Stimulated activated effector memory CD8-positive, alpha-beta T cell treated with anti-CD3 and anti-CD28 coated beads, Interleukin-12 subunit alpha, Interleukin-12 subunit beta, amount 100 ng/mL, for 72 hours (primary cell): ENCODE measurements around the gene NGEF.

Experiments used
- ATAC-seq: fragments of 150-1000 bp; cut with Tn5 transposase; 2 replicates; pipeline ENCODE4 v1.10.0; 2021
- DNase-seq, 2 donors: peaks; one replicate each; pipeline ENCODE4 v3.0.0; 2021 to 2022; ENCODE audit warnings: low spot score in 2 of 2
- H3K27ac Mint-ChIP-seq: one replicate; pipeline ENCODE4 v1.8.0; 2022; ENCODE audit warnings: mild to moderate bottlenecking, mixed read lengths
- H3K36me3 Mint-ChIP-seq: one replicate; pipeline ENCODE4 v1.8.0; 2022; ENCODE audit warnings: mild to moderate bottlenecking, mixed read lengths
- H3K4me1 Mint-ChIP-seq: one replicate; pipeline ENCODE4 v1.8.0; 2022; ENCODE audit warnings: mixed read lengths
- H3K4me3 Mint-ChIP-seq: one replicate; pipeline ENCODE4 v1.8.0; 2022; ENCODE audit warnings: mild to moderate bottlenecking, mixed read lengths
- H3K9me3 Mint-ChIP-seq: one replicate; pipeline ENCODE4 v1.8.0; 2022; ENCODE audit warnings: mixed read lengths

NGEF gene

GRCh38 chr2:232888099-232888836 is 124.8 kb downstream of the NGEF start:
- Mint-ChIP-seq H3K27ac (no peak overlapping the region), H3K4me3 (no peak overlapping the region), H3K4me1 (peaks cover 14% of the 10 kb centered on the region), H3K36me3 (no peaks in the 10 kb centered on the region), H3K9me3 (no peaks in the 10 kb centered on the region)
- no peak for ATAC-seq
- DNase-seq, result no peak

- no peaks in the 10 kb centered on the region for H3K36me3 Mint-ChIP-seq
- no peak overlapping the region for H3K4me3 Mint-ChIP-seq
- no peak overlapping the region for H3K27ac Mint-ChIP-seq
- no peak for ATAC-seq
- peaks cover 14% of the 10 kb centered on the region for H3K4me1 Mint-ChIP-seq
- H3K9me3 Mint-ChIP-seq, result no peaks in the 10 kb centered on the region
- no peak for DNase-seq
Measured at GRCh38 chr2:232887171-232887850, 125.7 kb downstream of the NGEF start.

DNA sequence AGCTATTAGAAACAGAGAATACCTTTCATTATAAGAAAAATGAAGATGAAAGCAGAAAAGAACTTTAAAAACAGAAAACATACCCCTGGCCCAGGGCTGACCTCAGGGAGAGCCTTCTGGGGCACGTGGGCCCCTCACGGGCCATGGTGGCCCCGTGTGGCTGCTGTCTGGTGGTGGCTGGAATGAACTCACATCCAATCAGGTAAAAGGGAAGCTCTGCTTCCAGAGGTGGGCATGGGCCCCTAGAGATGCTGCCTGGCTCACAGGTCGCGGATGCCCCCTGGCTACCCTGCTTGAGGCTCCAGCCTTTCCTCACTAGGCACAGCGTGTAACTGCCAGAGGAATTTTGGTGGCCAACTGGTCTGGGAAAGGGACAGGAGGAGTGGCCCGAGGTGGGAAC is 126.4 kb downstream of the NGEF start:
- H3K9me3 Mint-ChIP-seq, result no peaks in the 10 kb centered on the region
- no peak overlapping the region for H3K27ac Mint-ChIP-seq
- H3K4me3 Mint-ChIP-seq, result no peak overlapping the region
- DNase-seq, result no peak
- H3K4me1 Mint-ChIP-seq, result peaks cover 14% of the 10 kb centered on the region
- no peaks in the 10 kb centered on the region for H3K36me3 Mint-ChIP-seq
- ATAC-seq, result no peak

- ATAC-seq (no peak), DNase-seq (no peak)
- H3K4me3 Mint-ChIP-seq, result no peak overlapping the region
- no peaks in the 10 kb centered on the region for H3K9me3 Mint-ChIP-seq
- peaks cover 14% of the 10 kb centered on the region for H3K4me1 Mint-ChIP-seq
- H3K36me3 Mint-ChIP-seq, result no peaks in the 10 kb centered on the region
- no peak overlapping the region for H3K27ac Mint-ChIP-seq
Measured at GRCh38 chr2:232886176-232886575, 126.9 kb downstream of the NGEF start.

- Mint-ChIP-seq H3K36me3 (no peaks in the 10 kb centered on the region), H3K4me3 (no peak overlapping the region), H3K9me3 (no peaks in the 10 kb centered on the region), H3K4me1 (peaks cover 9% of the 10 kb centered on the region), H3K27ac (no peak overlapping the region)
- no peak for DNase-seq
- ATAC-seq, result no peak
Measured at GRCh38 chr2:232885264-232885961, 127.6 kb downstream of the NGEF start.

DNA sequence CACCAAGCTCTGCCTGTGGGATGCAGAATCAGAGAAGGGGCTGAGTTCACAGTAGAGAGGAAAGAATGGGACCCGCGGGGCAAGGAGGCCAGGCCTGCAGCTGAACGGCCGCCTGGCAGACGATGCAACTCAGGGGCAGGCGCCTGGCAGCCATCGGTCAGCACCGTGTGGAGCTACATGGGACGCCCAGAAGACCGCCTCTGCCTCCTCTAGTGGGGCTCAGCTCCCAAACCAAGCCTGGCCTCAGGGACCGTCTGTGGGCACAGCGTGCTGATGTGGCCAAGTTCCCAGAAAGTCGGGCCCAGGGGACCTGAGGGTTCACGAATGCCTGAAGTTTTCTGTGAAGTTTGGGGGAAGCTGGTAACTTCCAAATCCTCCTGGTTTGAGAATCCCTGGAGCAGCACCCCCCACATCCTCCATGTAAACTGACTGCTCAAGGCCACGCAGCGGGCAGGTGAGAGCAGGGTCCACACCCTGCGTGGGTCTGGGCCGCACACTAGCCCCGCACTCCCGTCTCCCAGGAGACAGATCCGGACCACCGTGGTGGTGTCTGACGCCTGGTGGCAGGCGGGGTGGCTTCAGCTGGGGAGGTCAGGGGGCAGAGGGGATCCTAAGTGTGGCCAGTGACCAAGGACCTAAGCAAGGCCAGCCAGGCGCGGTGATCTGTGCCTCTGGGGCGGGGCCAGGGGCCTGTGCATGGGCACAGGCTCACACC is 128.3 kb downstream of the NGEF start:
- Mint-ChIP-seq H3K27ac (no peak overlapping the region), H3K9me3 (no peaks in the 10 kb centered on the region), H3K4me1 (peaks cover 11% of the 10 kb centered on the region), H3K4me3 (no peak overlapping the region), H3K36me3 (no peaks in the 10 kb centered on the region)
- ATAC-seq (no peak), DNase-seq (no peak)

DNA sequence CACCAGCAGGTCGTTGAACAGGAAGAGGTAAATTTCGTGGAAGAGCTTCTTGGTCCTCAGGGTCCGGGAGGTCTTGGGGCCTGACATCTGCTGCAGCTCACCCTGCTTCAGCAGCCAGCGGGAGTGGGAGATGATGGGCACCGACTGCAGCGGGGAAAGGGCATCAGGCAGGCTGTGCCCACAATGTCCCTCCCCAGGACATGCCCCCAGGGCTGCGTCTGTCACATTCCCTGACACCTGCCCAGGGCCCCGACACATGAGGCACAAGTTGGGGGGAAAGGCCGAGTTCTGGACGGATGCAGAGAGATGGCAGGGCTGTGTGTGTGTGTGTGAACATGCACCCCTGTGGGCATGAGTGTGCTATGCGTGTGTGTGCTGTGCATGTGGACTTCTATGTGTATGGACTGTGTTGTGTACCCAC is 129.0 kb downstream of the NGEF start:
- Mint-ChIP-seq H3K27ac (peak overlapping the region; percentile 65), H3K4me3 (no peak overlapping the region), H3K36me3 (no peaks in the 10 kb centered on the region), H3K4me1 (peaks cover 11% of the 10 kb centered on the region), H3K9me3 (no peaks in the 10 kb centered on the region)
- DNase-seq (no peak), ATAC-seq (no peak)

DNA sequence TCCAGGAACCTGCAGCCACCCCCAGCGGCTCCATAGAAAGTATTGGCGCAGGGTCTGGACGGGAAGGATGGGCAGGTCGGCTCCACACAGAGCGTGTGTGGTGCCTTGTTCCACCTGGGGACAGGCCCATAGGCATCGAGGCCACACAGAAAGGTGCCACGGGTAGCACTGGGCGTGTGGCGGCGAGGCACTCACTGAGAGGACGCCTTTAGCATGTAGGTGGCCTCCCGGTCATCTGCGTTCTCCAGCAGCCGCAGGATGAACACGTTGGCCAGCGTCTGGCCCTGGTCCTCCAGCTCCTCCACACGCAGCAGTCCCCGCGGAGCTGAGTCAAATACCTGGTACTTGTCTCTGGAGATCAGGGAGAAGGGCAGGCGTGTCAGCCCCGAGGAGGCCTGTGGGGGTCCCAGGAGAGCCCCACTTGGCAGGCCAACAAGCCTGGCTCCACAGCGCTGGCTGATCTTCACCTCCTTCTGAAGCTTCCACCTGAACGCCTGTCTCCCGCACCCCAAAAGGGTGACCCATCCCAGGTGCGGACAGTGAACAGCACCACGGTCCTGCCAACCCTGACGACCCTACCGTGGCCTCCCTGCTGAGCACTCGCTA is 129.8 kb downstream of the NGEF start:
- peaks cover 11% of the 10 kb centered on the region for H3K4me1 Mint-ChIP-seq
- DNase-seq (no peak), ATAC-seq (no peak)
- H3K4me3 Mint-ChIP-seq, result no peak overlapping the region
- H3K27ac Mint-ChIP-seq, result no peak overlapping the region
- H3K9me3 Mint-ChIP-seq, result no peaks in the 10 kb centered on the region
- no peaks in the 10 kb centered on the region for H3K36me3 Mint-ChIP-seq

DNA sequence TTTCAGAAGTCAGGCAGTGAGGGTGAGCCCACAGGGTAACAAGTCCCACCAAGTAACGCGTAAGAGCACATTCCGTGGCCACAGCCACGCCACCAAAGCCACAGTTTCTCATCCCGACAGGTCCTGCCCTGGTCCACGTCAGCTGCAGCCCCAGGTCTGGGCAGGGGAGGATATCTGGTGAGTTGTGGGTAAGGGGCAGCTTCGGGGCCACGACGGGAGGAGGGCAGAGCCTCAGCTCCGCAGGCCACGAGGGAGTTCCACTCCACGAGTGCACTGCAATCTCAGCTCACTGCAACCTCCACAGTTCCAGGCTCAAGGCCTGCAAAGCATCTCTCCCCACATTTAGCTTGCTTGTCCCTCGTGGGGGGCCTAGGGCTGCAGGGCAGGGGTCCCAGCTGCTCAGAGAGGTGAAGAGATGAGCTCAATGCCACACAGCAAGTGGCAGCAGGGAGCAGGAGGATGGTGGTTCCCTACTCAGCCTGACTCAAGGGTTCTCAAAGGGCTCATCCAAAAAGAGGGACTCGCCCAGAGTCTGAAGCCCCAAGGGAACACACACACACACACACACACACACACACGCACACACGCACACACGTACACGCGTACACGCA is 130.4 kb downstream of the NGEF start:
- Mint-ChIP-seq H3K4me1 (peaks cover 11% of the 10 kb centered on the region), H3K27ac (no peak overlapping the region), H3K9me3 (no peaks in the 10 kb centered on the region), H3K36me3 (no peaks in the 10 kb centered on the region), H3K4me3 (no peak overlapping the region)
- no peak for ATAC-seq
- DNase-seq, result no peak

- H3K9me3 Mint-ChIP-seq, result no peaks in the 10 kb centered on the region
- ATAC-seq, result no peak
Measured at GRCh38 chr2:232882085-232882484, 131.0 kb downstream of the NGEF start.

DNA sequence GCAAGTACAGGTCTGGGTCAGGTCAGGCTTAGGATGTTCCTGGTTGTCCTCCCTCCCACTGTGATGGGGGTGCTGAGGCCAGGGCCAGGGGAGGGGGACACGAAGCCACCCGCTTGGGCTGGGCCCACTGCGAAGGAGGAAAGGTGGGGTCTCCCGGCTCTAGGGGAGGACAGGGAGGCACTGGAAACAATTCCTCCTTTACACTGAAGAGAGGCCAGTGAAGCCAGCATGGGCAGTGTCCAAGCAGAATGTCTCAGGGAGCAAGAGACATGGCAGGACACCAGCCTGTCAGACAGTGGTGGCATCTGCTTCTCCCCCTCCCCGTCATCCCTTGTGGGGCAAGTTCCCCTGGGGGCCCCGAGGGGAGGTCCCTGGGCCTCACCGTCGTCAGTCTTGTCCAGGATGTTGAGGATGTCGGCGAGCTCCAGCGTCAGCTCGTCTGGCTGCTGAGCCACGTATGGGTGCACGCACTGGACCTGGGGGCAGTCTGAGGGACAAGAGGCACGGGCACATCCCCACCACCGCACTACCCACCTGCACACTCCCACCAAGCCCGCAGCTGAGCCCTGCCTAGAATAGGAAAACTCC is 132.2 kb downstream of the NGEF start:
- Mint-ChIP-seq H3K27ac (no peak overlapping the region), H3K9me3 (no peaks in the 10 kb centered on the region), H3K36me3 (no peaks in the 10 kb centered on the region), H3K4me3 (no peak overlapping the region), H3K4me1 (peaks cover 6% of the 10 kb centered on the region)
- no peak for ATAC-seq
- DNase-seq, result no peak

More at GRCh38 chr2:232882085-232882484, 131.0 kb downstream of the NGEF start:
- no peak for DNase-seq
- no peak overlapping the region for H3K4me3 Mint-ChIP-seq
- H3K36me3 Mint-ChIP-seq, result no peaks in the 10 kb centered on the region
- H3K27ac Mint-ChIP-seq, result no peak overlapping the region
- H3K4me1 Mint-ChIP-seq, result peaks cover 11% of the 10 kb centered on the region

- no peaks in the 10 kb centered on the region for H3K9me3 Mint-ChIP-seq
- H3K4me3 Mint-ChIP-seq, result no peak overlapping the region
- no peak overlapping the region for H3K27ac Mint-ChIP-seq
- H3K36me3 Mint-ChIP-seq, result no peaks in the 10 kb centered on the region
- ATAC-seq (no peak), DNase-seq (no peak)
- H3K4me1 Mint-ChIP-seq, result peaks cover 14% of the 10 kb centered on the region
Measured at GRCh38 chr2:232879618-232880494, 133.2 kb downstream of the NGEF start.

DNA sequence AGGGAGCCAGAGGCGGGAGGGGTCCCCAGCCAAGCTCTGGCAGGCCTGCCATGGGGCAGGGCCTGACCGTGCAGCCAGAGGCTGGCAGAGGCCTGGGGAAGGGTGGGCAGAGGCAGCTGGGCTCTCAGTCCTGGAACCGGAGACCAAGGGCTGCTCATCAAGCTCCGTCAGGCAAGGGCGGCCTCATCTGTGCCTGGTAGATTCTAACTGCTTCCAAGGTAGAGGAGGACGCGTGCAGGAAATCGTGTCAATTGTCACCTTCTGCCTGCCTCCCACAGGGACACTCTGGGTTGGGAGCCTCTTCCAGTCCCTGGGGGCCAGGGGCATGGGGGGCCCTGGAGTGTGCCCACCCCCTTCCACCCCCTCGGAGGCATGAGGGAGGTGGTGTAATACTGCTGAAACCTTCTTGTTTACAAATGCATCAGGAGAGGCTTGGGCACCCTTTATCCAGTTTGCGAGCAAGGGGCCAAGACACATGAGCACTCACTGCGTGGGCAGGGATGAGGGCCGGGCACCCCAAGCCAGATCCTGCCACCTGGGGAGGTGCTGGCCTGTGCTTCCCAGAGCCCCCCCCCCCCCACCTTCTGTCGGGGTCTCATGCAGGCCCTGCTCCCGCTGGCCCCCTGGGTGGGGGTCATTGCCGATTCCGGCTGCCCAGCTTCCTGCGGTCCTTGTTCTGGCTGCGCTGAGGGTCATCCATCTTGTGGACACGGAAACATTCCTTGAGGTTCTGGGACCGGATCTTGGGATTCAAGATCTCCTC is 134.0 kb downstream of the NGEF start:
- Mint-ChIP-seq H3K9me3 (no peaks in the 10 kb centered on the region), H3K36me3 (no peaks in the 10 kb centered on the region)

More for the DNA sequence above, 134.0 kb downstream of the NGEF start:
- DNase-seq (no peak), ATAC-seq (no peak)
- H3K4me1 Mint-ChIP-seq, result peaks cover 15% of the 10 kb centered on the region
- no peak overlapping the region for H3K4me3 Mint-ChIP-seq
- H3K27ac Mint-ChIP-seq, result no peak overlapping the region
